Activated effector memory CD4-positive, alpha-beta T cell treated with Interleukin-2 at 50 U/mL for 16 hours (primary cell): Measurements from ENCODE around the gene APOL3.
A peak's percentile ranks its signal among the peaks of the same experiment; 100 is the strongest.
"Not testable (repeated sequence)": the region's sequence is repeated elsewhere in the genome, so short reads cannot be mapped to it uniquely, and the experiment has no call there.

Source experiments
- DNase-seq: peaks from one replicate; pipeline ENCODE4 v3.0.0-alpha.2; 2020

APOL3 gene

DNA sequence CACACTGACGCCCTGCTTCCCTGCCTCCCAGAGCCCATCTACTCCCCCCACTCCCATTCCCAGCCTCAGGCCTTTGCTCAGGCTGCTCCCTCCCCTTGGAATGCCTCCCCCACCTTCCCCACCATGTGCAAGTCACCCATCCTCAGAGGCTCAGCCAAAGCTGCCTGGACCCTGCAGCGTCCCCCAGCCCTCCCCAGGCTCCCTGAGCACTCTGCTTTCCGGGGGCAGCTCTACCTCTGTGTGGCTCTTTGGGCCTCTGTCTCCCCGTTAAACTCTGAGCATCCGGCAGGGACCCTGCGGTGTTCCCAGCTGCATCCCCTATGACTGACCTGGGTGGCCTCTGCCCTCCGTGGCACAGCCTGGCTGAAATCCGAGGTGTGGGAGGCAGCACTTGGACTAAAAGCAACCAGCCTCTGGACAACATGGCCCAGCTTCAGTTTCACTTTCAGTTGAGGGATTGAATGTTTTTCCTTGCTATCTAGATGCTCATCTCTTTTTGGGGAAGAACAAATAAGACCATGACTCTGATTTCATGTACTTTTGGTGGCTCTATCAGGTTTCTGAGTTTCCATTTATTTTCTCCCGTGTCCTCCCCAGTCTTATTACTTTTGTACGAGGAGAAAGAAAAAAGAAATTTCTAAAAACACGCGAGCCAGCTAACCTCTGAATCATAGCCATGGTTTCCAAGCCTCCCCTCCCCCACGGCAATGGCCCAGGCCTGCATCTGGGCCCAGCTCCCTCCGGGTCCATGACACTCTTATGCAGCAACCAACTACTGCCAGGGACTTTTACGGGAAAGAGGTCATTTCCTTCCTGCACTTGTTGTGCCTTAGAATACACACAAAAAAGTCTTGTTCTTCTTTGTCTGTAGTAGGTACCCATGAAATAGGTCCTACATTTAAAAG lies 3.8 kb downstream of the APOL3 start:
- peak; percentile 44 for DNase-seq

DNA sequence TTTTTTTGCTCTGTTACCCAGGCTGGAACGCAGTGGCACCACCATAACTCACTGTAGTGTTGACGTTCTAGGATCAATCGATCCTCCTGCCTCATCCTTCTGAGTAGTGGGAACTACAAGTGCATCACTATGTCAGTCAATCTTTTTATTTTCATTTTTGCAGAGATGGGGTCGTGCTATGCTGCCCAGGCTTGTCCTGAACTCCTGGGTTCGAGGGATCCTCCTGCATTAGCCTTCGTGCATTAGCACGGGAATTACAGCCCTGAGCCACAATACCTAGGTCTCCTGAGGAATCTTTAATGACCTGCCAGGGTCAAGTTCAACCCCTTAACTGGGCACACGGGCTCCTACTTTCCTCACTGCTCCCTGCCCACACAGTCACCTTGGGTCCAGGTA lies 4.4 kb downstream of the APOL3 start:
- DNase-seq, result no peak

DNA sequence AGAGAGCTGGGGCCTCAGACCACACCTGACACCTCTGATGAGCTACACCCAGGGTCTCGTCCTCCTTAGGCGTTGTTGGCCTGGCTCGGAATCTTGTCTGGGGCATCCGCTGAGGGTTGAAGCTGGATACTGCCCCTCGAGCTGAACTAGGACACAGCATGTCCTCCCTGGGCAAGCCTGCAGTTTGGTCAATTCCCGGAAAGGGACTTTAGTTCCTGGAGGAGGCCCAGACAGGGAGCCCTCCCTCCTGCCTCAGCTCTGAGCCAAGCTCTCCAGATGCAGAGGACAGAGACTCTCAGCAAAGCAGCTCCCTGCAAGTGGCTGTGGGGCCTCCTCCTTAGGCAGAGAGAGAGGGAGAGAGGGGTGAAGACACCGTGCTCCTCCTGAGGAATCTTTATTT lies 4.9 kb downstream of the APOL3 start:
- DNase-seq, result no peak

DNA sequence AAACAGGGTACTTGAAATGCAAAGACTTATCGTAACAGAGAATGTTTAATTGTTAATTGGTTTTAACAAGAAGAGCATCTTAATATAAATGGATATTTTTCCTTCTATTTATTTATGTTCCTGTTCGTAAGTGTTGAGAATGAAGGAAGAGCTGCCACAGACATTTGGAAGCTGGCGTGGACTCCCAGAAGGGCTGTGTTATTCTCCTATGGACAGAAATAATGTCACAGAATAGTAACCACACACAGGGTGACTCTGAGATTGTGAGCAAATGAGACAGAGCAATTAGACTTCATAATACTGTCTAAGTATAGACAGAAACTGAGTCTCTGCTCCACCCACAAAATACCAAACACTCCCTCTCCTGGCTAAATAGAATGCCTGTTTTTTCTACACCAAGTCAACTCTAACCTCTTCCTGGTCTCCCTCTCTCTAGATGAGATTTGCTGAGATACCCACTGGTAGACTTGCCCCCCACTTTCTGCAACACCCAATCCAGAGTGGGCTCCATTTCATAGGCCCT lies 6.1 kb downstream of the APOL3 start:
- DNase-seq, result no peak

DNA sequence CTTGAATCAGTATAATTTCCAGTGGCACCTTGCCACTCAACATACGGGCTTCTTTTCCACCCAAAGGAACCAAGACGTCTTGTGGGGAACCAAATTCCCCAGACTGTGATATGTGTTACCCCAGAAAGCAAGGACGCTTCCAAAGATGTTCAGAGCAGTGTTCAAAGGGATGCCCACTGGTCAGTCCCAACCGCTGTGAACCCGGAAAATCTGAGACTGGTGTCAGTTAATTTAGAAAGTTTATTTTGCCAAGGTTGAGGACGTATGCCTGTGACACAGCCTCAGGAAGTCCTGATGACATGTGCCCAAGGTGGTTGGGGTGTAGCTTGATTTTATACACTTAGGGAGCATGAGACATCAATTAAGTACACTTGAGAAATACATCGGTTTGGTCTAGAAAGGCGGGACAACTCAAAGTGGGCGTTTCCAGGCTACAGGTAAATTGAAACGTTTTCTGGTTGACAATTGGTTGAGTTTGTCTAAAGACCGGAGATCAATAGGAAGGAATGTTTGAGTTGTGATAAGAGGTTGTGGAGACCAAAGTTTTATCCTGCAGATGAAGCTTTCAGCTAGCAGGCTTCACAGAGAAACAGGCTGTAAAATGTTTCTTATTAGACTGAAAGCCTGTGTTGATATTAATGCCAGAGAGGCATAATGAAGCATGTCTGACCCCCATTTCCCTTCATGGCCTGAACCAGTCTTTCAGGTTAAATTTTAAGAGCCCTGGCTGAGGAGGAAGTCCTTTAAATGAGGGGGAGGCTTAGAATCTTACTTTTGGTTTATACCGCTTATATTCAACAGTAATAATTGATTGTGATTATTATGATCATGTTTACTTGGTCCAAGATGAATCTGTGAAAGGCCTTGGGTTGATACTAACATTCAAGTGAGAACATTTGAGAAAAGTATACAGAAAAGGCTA lies 6.8 kb downstream of the APOL3 start:
- no peak for DNase-seq

DNA sequence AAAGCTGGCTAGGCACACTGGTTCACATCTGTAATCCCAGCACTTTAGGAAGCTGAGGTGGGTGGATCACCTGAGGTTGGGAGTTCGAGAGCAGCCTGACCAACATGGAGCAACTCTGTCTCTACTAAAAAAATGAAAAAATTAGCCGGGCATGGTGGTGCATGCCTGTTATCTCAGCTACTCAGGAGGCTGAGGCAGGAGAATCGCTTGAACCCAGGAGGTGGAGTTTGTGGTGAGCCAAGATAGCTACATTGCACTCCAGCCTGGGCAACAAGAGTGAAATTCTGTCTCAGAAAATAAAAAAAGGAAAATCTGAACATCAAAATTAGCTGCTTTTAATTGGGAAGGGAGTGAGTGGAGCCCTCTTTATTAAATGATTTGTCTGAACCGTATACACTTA lies 7.7 kb downstream of the APOL3 start:
- DNase-seq, result not testable (repeated sequence)

DNA sequence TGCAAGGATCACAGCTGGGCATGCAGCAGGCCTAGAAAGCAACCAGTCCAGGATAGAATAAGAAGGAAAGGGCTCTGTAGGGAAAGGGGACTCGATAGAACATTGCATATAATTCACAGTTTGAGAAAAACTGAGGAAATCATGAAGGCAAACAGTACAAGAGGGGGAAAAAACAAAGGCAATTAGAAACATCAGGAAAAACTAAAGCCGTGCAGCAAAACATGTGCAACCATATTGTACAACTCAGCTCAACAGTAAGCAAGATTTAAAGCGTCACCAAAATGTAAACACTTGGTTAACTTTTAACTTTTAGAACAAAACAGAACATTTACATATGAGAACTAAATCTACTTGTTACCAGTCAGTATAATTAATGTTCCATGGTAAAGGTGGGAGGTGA lies 8.5 kb downstream of the APOL3 start:
- no peak for DNase-seq

DNA sequence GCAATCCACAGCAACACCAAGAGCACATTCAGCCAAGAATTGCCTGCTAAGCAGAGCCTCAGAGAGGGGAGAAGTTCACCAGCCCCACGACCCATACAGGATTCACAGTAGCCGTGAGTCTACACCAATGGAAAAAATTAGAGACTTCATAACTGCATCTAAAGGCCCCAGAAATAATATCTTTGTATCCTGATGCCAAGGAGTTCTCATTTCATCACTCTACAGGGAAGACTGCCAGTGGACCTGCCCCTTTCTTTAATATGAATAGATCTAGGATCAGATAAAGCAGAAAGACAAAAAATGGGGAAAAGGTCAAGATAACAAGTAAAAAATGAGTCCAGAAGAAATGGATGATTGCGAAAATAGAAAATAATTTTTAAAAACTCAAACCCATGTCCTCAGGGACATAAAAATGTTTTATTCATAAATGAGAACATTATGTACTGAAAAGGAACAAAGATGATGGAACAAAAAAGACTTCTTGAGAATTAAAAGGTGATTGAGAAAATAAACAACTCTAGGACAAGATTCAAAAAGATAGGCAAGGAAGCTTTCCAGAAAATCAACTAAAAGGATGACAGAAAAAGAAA lies 9.5 kb downstream of the APOL3 start:
- DNase-seq, result no peak

DNA sequence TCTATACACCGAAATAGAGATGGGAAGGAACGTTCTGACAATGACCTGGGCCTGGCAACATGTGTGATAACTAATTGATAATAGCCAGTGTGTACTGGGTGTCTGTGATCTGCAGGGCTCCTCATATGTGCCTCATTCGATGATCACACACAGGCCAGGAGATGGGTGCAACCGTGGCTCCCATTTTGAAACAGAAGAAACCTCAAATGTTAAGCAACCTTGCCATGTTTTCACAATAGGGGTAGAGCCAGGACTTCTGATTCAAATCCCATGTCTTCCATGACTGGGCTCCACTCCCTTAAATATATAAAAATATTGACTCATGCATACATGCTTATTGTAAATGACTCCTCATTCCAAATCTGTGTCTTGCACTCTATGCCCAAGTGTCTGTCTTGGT lies 11.1 kb downstream of the APOL3 start:
- DNase-seq, result no peak

DNA sequence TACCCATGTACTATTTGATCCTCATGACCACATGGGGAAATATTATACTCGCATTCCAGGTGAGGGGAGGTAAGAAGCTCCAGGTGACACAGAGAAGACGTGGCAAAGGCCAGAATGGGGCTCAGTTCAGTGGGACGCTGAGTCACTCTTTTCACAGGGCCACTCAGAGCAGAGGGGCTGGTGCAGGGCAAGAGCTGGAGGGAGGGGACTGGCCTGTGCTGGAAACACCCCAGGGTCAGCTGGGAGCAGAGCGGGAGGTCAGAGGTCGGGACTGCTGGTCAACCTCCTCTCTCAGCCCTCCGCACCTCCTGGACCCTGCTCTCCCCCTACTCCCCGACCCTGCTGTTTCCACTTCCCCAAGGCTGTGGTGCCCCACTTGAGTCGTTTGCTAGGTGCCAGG lies 12.1 kb downstream of the APOL3 start:
- no peak for DNase-seq

DNA sequence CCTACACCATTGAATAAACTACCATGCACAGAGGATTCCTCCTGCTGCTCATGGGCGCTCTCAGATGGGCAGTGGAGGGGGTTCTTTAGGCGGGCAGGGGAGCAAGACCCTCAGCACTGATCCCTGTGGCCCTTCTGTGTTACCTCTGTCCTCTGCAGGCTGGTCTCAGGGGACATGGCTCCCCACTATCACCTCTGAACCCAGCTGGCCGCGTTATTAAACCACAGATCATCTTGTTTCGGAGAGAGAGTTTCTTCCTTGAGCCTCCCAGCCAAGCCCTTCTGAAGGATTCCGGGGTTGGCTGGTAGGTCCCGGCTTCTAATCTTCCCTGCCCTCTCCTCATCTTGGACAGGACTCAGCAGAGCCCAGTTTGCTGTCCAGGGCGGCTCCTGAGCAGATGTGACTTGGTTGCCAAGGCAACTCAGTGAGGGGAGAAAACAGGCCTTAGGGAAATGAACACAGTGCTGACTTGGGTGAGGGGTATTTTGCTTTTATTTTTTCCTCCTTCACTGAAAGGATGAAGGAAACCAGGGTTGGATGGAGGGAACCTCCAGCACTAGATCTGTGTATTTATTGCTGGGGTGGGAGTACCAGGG lies 13.3 kb downstream of the APOL3 start:
- no peak for DNase-seq

DNA sequence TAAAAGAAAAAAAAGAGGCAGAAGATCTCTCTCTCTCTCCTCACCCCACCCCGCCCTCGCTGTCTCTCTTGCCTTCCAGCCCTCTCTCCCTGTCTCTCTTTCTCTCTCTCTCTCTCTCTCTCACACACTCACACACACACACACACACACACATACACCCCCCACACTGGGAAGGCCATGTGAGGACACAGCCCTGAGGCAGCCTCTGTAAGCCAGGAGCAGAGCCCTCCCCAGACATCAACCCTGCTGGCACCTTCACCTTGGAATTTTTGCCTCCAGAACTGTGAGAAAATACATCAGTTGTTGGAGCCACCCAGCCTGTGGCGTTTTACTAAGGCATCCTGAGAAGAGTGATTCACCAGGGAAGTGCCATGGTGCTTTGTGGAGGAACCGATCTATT lies 14.7 kb downstream of the APOL3 start:
- DNase-seq, result no peak

DNA sequence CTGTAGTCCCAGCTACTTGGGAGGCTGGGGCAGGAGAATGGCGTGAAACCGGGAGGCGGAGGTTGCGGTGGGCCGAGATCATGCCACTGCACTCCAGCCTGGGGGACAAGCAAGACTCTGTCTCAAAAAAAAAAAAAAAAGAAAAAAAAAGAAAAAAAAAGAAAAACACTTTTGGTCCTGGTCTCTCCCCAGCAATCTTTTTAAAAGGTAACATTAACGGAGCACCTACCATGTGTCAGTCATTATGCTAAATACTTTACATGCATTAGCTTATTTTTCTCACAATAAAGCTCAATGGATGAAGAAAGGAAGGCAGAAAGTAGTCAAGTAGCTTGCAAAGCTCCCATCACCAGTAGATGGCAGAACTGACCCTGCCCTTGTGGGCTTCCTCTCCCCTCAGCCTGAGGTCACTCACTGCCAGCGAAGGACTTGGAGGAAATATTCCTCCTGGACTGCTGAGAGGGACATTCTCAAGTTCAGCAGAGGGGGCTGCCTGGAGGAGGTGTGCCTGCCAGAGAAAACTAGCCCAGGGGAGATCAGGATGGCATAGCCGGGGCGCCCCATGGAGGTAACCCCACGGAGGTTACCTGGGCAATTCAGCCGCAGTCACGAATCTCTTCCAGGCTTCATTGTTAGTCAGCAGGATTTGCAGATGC lies 15.5 kb downstream of the APOL3 start:
- DNase-seq, result no peak

DNA sequence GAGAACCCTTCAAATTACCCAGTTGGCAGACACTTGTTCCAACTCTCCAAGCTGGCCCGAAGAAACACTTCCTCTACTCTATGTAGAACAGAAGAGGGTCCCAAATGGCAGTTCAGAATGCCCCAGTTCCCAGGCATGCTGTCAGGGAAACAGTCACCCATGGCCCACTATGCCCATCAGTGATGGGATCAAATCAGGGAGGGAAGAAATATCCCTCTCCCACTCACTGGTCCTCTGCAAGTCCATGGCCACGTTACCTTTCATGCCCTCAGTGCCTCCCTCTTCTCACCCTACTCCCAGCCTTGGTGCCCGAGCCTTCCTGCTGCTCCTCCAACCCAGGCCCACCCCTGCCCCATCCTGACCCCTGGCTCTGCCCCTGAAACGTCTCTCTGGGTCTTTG lies 16.6 kb downstream of the APOL3 start:
- no peak for DNase-seq

DNA sequence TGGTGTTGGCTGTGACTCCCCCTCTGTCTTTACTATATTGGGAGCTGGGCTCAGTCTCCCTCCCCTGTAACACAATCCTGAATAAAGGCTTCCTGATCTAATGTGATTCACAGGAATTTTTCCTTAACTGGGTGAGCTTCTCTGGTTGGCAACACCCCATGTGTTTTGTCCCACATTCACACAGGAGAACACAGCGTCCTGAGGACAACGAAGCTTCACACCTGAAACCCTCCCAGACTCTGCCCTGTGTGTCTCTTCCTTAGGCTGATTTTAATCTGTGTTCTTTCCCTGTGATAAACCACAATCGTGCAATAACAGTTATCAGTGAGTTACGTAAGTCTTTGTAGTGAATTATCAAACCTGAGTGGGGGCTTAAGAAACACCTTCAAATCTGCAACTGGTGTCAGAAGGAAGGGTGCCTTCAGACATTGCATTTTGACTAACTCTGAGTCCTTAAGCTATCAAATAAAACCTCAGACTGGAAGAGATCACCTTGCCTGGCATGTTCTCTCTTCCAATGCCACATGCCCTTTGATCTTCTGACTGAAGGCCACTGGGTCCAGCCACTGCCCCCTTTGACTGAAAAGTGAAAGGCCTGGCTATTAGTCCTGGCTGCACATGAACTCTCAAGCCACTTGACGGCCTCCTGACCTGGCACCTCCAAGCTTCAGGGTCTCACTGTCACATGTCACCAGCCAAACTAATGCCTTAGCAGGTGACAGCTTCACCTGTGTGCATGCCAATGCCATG lies 17.3 kb downstream of the APOL3 start:
- no peak for DNase-seq

DNA sequence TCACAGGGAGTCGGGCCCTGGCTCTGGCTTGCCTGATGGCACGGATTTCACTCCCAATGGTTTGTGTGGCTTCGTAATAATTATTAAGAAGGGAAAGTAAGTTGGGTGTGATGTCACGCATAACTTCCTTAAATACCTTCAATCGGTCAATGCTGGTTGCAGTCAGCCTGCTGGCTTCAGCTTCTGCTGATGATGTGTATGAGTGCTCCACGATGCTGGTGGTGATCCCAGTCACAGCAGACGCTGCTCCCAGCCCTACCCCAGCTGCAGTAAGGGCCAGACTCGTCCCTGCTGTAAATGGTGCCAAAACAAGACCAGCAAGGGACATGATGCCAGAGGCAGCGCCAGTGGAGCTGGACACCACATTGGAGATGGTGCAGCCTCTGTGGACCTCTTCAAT lies 19.1 kb downstream of the APOL3 start:
- DNase-seq, result no peak

DNA sequence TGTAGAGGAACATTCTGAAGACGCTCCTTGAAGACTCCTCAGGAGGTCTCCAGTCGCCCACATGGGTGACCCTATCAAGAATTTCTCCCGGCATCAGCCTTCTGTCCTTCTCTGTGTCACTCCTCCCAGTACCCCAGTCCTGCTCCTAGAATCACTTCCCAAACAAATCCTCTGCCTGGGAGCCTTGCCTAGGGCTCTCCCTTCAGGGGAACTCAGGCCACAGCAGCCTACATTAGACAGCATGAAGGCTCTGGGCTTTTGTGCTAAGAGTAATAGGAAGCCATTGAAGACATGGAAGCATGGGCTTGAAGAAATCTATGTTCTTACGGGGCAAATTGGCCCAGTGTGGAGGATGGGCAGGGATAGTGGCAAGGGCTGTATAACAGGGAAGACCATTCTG lies 21.8 kb downstream of the APOL3 start:
- DNase-seq, result not testable (repeated sequence)

DNA sequence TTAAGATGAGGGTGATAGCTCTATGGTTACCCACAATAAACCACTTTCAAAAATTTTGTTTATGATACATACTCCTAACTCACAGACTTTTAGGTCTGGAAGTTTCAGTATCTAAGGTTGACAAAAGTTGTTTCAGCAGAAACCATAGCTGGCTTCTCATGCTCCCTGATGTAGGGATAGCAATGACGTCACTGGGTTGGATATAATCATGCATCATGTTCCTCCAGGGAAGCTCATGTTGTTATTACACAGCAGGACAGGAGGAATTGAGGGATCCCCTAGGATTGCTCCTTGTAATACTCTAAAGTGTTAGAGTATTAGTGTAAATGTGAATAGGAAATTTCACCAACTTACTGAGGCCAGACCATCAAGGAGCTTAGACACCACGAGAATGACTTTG lies 23.6 kb downstream of the APOL3 start:
- no peak for DNase-seq

DNA sequence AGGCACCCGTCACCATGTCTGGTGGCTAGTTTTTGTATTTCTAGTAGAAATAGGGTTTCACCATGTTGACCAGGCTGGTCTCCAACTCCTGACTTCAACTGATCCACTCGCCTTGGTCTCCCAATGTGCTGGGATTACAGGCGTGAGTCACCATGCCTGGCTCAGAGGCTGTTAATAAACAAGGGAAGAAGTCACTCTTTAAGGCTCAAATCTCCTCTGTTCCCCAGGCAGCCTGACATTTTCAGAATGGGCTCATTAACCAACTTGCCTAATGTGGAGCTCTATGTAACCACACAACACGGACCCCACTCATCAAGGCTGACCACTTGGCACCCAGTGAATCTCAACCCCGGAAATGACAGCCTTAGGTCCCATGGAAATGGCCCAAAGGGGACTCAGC lies 24.1 kb downstream of the APOL3 start:
- no peak for DNase-seq

DNA sequence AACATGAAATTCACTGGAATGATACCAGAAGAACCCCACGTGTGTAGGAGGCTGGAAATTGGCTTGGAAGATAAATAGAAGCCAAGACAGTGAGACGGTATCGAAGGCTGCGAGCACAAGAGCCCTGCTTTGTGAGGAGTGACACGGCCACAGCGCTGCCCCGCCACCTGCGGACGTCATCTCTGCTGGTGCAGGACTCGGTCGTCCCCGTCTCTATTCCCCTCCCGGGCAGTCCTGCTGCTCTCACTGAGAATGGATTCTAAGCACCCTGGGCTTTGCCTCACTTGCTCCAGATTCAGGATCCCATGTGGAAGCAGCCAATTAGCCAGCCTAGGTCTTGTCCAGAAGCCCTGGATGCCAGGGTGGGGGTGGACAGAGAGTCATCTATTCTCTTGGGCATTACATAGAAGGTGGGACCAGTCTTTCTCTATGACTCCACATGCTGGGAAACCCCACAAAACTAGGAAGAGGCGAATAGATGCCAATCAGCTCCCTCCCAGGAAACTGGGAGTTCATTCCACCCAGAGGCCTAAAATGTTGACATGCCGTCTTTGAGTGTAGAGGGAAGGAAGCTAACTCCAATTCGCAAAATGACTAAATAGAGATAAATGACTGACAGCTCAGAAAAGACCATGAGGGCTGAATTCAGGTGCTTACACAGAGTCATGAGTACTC lies 25.1 kb downstream of the APOL3 start:
- DNase-seq, result no peak

DNA sequence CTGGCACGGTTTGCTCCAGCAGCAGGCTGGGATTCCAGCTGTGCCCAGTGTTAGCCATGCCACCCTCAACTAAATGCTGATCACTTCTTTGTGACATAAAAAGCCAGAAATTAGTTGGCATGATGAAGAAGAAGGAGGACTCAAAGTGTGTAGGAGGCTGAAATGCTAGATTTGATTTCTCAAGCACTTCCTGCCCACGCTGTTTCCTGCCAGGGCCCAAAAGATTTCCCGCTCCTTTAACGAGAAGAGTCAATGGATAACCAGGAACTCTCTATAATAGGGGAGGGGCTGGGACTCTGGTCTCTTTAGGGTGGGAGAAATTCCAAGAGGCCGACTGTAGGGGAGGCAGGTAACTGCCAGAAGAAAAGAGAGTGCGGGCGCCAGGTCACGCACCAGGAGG lies 26.4 kb downstream of the APOL3 start:
- DNase-seq, result no peak
